Tibial nerve (tissue), 4 donors: Measurements from ENCODE around the gene MAN2A2. TPM values are rescaled to one million over a fixed set of nuclear protein-coding genes. Genes with fewer than 3 reads are reported as not detected.

ENCODE experiments used
- DNase-seq, 2 donors: peaks; one replicate each; pipeline ENCODE4 v3.0.0-alpha.2; 2019; ENCODE audit warnings: low spot score in 2 of 2
- H3K27ac ChIP-seq, 4 donors: fragments of 200-600 bp; sonication (generic) in 3 of 4; one replicate each; pipeline ENCODE4 v1.5.1; 2017 to 2019; ENCODE audit warnings: mild to moderate bottlenecking in 1 of 4
- H3K27me3 ChIP-seq, 2 donors: fragments of 200-600 bp; sonication (generic) in 1 of 2; one replicate each; pipeline versions ENCODE4 v1.5.1 to v1.6.0; 2017 to 2019
- H3K36me3 ChIP-seq, 3 donors: fragments of 200-600 bp; sonication (generic); one replicate each; pipeline ENCODE4 v1.5.1; 2018 to 2019
- H3K4me1 ChIP-seq, 4 donors: fragments of 200-600 bp; sonication (generic) in 3 of 4; one replicate each; pipeline ENCODE4 v1.5.1; 2017 to 2019
- H3K4me3 ChIP-seq, 4 donors: fragments of 200-600 bp; sonication (generic) in 3 of 4; one replicate each; pipeline ENCODE4 v1.5.1; 2017 to 2019; ENCODE audit warnings: mild to moderate bottlenecking in 1 of 4, moderate library complexity in 1 of 4
- H3K9me3 ChIP-seq, 4 donors: fragments of 200-600 bp; sonication (generic) in 3 of 4; one replicate each; pipeline ENCODE4 v1.5.1; 2017 to 2019
- EP300 ChIP-seq, 2 donors: sonication (generic); formaldehyde crosslinking; IDR thresholded peaks; one replicate each; pipeline ENCODE4 v1.6.1; 2017; ENCODE audit warnings: antibody characterized with exemption in 2 of 2, mild to moderate bottlenecking in 1 of 2
- POLR2A ChIP-seq, 2 donors: fragments of 450-650 bp; IDR thresholded peaks; one replicate each; pipeline ENCODE4 v1.6.1; 2017; ENCODE audit warnings: antibody characterized with exemption in 2 of 2, mild to moderate bottlenecking in 2 of 2, moderate library complexity in 2 of 2
- WGBS, 2 donors: methylation state at CpG; one replicate each; pipeline ENCODE4 v1.1.5; 2018; 5-methylcytosine and 5-hydroxymethylcytosine counted together
- total RNA-seq, 4 donors: library from RNA; depleted of rRNA; stranded (reverse); fragments of >200 nt; gene quantifications; one replicate each; pipeline ENCODE4 v1.1.0, GENCODE V29; 2016
- TF ChIP-seq, protein P1 (sequence below), 5 experiments: fragments of 200-600 bp in 3 of 5; fragments of 450-650 bp in 2 of 5; sonication (generic) in 3 of 5; IDR thresholded peaks; one replicate each; pipeline ENCODE4 v1.5.1; 2016 to 2019; ENCODE audit warnings: antibody characterized with exemption in 5 of 5, mild to moderate bottlenecking in 3 of 5, moderate library complexity in 2 of 5

The MAN2A2 gene
- total RNA-seq, 4 donors from 2014 or later, result 83.5 to 178 (median 128) TPM

DNA sequence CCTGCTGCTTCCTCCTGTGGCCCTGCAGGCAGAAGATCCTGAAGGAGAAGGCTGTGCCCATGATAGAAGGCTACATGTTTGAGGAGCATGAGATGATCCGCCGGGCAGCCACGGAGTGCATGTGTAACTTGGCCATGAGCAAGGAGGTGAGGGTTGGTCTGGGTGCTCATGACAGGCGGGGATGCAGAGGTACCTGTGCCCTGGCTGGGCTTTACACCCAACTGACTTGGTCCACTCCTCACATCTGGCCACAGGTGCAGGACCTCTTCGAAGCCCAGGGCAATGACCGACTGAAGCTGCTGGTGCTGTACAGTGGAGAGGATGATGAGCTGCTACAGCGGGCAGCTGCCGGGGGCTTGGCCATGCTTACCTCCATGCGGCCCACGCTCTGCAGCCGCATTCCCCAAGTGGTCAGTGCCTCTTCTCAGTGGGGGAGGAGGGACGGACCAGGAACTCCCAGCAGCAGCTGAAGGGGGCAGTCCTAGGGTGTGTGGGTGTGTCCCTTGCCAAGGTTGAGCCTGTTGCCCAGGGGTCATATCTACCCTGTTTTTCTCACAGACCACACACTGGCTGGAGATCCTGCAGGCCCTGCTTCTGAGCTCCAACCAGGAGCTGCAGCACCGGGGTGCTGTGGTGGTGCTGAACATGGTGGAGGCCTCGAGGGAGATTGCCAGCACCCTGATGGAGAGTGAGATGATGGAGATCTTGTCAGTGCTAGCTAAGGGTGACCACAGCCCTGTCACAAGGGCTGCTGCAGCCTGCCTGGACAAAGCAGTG is 50.0 kb downstream of the MAN2A2 start:
- H3K9me3 ChIP-seq, result no peaks in the 10 kb centered on the region
- peaks cover 0 to 60% (median 14%) of the 10 kb centered on the region in 3 donors for H3K36me3 ChIP-seq
- H3K4me1 ChIP-seq, result peaks cover 0 to 29% (median 23%) of the 10 kb centered on the region in 4 donors
- no peak overlapping the region for H3K4me3 ChIP-seq
- DNase-seq, result no peak
- no peak overlapping the region for H3K27ac ChIP-seq
- TF ChIP-seq EP300 (IDR thresholded peaks at IDR 0.05) (no peak), POLR2A (IDR thresholded peaks at IDR 0.05) (no peak)
- TF ChIP-seq, protein P1, sequence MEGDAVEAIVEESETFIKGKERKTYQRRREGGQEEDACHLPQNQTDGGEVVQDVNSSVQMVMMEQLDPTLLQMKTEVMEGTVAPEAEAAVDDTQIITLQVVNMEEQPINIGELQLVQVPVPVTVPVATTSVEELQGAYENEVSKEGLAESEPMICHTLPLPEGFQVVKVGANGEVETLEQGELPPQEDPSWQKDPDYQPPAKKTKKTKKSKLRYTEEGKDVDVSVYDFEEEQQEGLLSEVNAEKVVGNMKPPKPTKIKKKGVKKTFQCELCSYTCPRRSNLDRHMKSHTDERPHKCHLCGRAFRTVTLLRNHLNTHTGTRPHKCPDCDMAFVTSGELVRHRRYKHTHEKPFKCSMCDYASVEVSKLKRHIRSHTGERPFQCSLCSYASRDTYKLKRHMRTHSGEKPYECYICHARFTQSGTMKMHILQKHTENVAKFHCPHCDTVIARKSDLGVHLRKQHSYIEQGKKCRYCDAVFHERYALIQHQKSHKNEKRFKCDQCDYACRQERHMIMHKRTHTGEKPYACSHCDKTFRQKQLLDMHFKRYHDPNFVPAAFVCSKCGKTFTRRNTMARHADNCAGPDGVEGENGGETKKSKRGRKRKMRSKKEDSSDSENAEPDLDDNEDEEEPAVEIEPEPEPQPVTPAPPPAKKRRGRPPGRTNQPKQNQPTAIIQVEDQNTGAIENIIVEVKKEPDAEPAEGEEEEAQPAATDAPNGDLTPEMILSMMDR (IDR thresholded peaks at IDR 0.05), result no peak
- H3K27me3 ChIP-seq, result no peaks in the 10 kb centered on the region
- 83 to 96% methylated on average over 10 to 14 of the region's 14 CpGs for WGBS, 2 donors

DNA sequence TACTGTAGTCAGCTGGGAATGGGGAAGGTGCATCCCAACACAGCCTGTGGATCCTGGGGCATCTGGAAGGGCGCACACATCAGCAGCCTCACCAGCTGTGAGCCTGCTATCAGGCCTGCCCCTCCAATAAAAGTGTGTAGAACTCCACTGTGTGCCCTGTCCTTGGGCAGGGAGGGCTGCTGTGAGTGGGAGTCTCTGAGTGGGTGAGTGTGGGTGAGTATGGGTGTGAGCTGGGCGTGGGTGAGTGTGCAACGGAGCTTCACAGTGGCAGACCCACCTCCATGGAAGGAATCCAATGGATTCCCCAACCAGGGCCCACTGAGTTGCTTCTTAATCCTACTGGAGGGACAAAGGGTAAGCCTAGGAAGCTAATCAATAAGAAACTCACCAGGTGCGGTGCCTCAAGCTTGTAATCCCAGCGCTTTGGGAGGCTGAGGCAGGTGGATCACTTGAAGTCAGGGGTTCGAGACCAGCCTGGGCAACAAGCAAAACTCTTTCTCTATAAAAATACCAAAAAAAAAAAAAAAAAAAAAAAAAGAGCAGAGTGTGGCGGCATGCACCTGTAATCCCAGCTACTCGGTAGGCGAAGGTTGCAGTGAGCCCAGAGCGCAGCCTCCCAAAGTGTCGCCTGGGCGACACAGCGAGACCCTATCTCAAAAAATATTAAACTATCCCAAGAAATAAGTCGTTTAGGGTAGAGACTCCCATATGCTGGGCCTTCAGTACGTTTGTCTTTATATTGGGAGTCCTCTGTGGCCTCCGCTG is 51.0 kb downstream of the MAN2A2 start:
- no peak for TF ChIP-seq POLR2A (IDR thresholded peaks at IDR 0.05)
- TF ChIP-seq, protein P1 (IDR thresholded peaks at IDR 0.05), result no peak
- TF ChIP-seq EP300 (IDR thresholded peaks at IDR 0.05), result no peak
- H3K4me3 ChIP-seq, result peak overlapping the region; percentile 87 to 95 (median 88)
- 70 to 71% methylated on average over 16 of the region's 16 CpGs for WGBS, 2 donors

DNA sequence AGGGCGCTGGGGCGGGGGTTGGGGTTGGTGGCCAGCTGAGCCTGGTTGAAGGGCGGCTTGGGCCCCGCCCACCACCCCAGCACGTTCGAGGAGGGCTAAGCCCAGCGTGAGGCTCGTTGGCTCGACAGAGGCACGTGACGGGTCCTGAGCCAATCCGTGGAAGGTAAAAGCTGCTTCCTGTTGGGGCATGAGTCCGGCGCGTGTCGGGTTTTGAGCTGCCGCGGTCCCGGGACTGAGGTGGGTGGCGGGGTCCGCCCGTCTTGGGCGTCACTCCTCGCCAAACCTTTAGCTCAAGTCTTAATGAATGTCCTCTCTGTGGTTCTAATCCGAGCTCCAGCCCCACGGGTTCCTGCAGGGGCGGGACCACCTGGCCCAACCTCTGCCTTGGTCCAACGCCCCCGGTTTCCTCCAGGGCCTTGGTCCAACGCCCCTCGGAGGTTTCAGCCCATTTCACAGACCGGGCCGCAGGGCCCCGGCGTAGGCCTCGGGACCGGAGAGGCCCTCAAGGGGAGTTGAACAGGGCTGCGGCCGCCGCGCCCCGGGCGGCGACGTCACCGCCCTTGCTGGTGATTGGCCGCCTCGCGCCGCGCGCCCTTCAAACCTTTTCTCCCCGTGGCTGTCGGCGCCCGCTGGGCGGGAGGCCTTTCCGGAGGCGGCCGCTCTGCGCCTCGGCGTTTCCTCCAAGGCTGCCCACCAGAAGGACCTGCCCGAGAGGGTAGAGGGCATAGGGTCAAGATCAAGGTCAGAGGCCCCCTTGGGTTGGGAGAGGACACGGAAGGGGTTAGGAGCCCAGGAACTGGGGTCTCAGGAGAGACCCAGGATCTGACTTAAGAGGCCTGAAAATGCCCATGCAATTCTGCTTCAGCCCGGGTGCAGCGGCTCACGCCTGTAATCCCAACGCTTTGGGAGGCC is 51.9 kb downstream of the MAN2A2 start, which contains the start of gene RCCD1:
RCCD1 (plus strand) TSS at position 173 of the 912 bp plus-strand sequence. CDS start 1,851 bp downstream, outside the sequence.
- Histone ChIP-seq H3K36me3 (peaks cover 0 to 43% (median 11%) of the 10 kb centered on the region in 3 donors), H3K9me3 (no peaks in the 10 kb centered on the region), H3K27me3 (no peaks in the 10 kb centered on the region), H3K27ac (peak within 1 kb of the TSS; percentile 81 to 96 (median 93)), H3K4me3 (peak within 1 kb of the TSS; percentile 87 to 95 (median 88)), H3K4me1 (peaks cover 0 to 47% (median 24%) of the 10 kb centered on the region in 4 donors)
- peak; percentile 90 to 92 for DNase-seq
- peak; percentile 31 to 80 for TF ChIP-seq EP300 (IDR thresholded peaks at IDR 0.05)
- TF ChIP-seq POLR2A (IDR thresholded peaks at IDR 0.05), result peak in 1 of 2 donors; percentile 64
- TF ChIP-seq, protein P1 (IDR thresholded peaks at IDR 0.05), result peak in 1 of 5 experiments; percentile 38
- 3 to 5% methylated on average over 38 to 46 of the region's 69 CpGs for WGBS, 2 donors

More for the DNA sequence above, 51.0 kb downstream of the MAN2A2 start:
- no peak for DNase-seq
- H3K27me3 ChIP-seq, result no peaks in the 10 kb centered on the region
- H3K9me3 ChIP-seq, result no peaks in the 10 kb centered on the region
- peak overlapping the region; percentile 81 to 96 (median 93) for H3K27ac ChIP-seq
- H3K36me3 ChIP-seq, result peaks cover 0 to 50% (median 14%) of the 10 kb centered on the region in 3 donors
- H3K4me1 ChIP-seq, result peaks cover 0 to 39% (median 24%) of the 10 kb centered on the region in 4 donors

DNA sequence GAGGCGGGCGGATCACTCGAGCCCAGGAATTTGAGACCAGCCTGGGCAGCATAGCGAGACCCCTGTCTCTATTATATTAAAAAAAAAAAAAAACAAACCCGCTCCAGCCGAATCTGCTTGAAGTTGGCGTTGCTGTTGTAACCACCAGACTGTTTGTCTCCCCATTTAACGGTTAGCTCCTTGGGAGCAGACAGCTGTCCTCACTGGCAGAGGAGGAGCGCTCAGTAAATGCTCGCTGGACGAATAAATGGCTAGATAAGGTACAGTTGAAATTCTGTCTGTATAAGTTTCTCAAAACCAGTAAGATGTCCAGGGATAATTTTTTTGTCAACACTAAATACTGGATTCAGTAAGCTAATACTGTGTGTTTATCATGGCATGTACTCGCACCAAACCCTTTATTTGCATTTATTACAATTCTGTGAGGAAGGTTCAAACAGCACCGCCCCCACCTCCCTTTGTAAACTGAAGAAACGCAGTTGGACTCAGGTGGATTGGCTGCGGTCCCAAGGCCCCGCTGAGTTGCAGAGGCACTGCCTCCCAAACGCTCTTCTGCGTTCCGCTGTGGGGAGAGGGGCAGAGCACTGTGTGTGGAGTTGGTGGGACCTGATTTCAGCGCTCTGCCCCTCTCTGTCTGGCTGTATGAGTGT is 52.6 kb downstream of the MAN2A2 start:
- Histone ChIP-seq H3K4me1 (peaks cover 0 to 55% (median 24%) of the 10 kb centered on the region in 4 donors), H3K4me3 (peak overlapping the region in 3 of 4 donors; percentile 87 to 95 (median 87)), H3K36me3 (peaks cover 0 to 43% (median 5%) of the 10 kb centered on the region in 3 donors), H3K27ac (peak overlapping the region in 1 of 4 donors; percentile 93), H3K9me3 (no peaks in the 10 kb centered on the region), H3K27me3 (no peaks in the 10 kb centered on the region)
- DNase-seq, result no peak
- TF ChIP-seq, protein P1 (IDR thresholded peaks at IDR 0.05), result no peak
- TF ChIP-seq EP300 (IDR thresholded peaks at IDR 0.05), result no peak
- TF ChIP-seq POLR2A (IDR thresholded peaks at IDR 0.05), result no peak
- WGBS, 2 donors, result 77 to 78% methylated on average over 19 to 20 of the region's 20 CpGs
